GM12891 (cell line): Measurements from ENCODE around the gene OSBPL5.

Source experiments
- POLR2A ChIP-seq: IDR thresholded peaks from 2 replicates; pipeline ENCODE4 v1.6.1; 2011; ENCODE audit warnings: low read depth, low read length, control low read depth
- POLR2AphosphoS5 ChIP-seq: IDR thresholded peaks from 2 replicates; pipeline ENCODE4 v1.6.1; 2011; ENCODE audit warnings: low read depth, low read length, control low read depth
- POU2F2 ChIP-seq: IDR thresholded peaks from 2 replicates; pipeline ENCODE4 v1.6.1; 2011; ENCODE audit warnings: low read depth, mild to moderate bottlenecking, control low read depth, low read length, moderate library complexity

- TF ChIP-seq POLR2A (no peak), POLR2AphosphoS5 (no peak), POU2F2 (no peak)
Measured at GRCh38 chr11:3189196-3189843, 24.2 kb upstream of the OSBPL5 start.
